Spleen (tissue), 11 donors: Measurements from ENCODE around the gene ACER1. TPM values are rescaled to one million over a fixed set of nuclear protein-coding genes. Genes with fewer than 3 reads are reported as not detected.

Source experiments
- DNase-seq: peaks from one replicate; pipeline ENCODE4 v3.0.0-alpha.2; 2020
- H3K27ac ChIP-seq, 8 donors: fragments of 200-600 bp; sonication (generic) in 7 of 8; 1 replicate in 4 of 8; 2 replicates in 4 of 8; pipeline versions ENCODE4 v1.5.0 to v1.8.0; 2016 to 2021; ENCODE audit warnings: inconsistent platforms in 4 of 8, mild to moderate bottlenecking in 4 of 8, moderate library complexity in 1 of 8
- H3K27me3 ChIP-seq, 7 donors: fragments of 200-600 bp; sonication (generic) in 6 of 7; replicated peaks in 1 of 7; 1 replicate in 4 of 7; 2 replicates in 3 of 7; pipeline versions ENCODE4 v1.5.0 to v1.8.0; 2016 to 2021; ENCODE audit warnings: inconsistent platforms in 3 of 7, mild to moderate bottlenecking in 1 of 7
- H3K36me3 ChIP-seq, 6 donors: fragments of 200-600 bp; sonication (generic) in 5 of 6; 1 replicate in 4 of 6; 2 replicates in 2 of 6; pipeline versions ENCODE4 v1.5.0 to v1.8.0; 2016 to 2021; ENCODE audit warnings: inconsistent platforms in 2 of 6
- H3K4me1 ChIP-seq, 6 donors: fragments of 200-600 bp; sonication (generic) in 5 of 6; 1 replicate in 3 of 6; 2 replicates in 3 of 6; pipeline versions ENCODE4 v1.5.0 to v1.8.0; 2016 to 2021; ENCODE audit warnings: inconsistent platforms in 3 of 6
- H3K4me3 ChIP-seq, 8 donors: fragments of 200-600 bp; sonication (generic) in 7 of 8; 1 replicate in 4 of 8; 2 replicates in 4 of 8; pipeline versions ENCODE4 v1.5.0 to v1.8.0; 2016 to 2021; ENCODE audit warnings: inconsistent platforms in 4 of 8, mild to moderate bottlenecking in 4 of 8, moderate library complexity in 2 of 8
- H3K9me3 ChIP-seq, 8 donors: fragments of 200-600 bp; sonication (generic) in 7 of 8; 1 replicate in 4 of 8; 2 replicates in 4 of 8; pipeline versions ENCODE4 v1.5.0 to v1.8.0; 2016 to 2021; ENCODE audit warnings: inconsistent platforms in 4 of 8
- CTCF ChIP-seq, 11 experiments: fragments of 200-600 bp in 7 of 11; fragments of 450-650 bp in 4 of 11; sonication (generic) in 4 of 11; IDR thresholded peaks in 8 of 11; conservative IDR thresholded peaks in 3 of 11; 1 replicate in 7 of 11; 2 replicates in 4 of 11; pipeline versions ENCODE4 v1.4.0 to v1.8.0; 2016 to 2021; ENCODE audit warnings: antibody characterized with exemption in 11 of 11, inconsistent platforms in 4 of 11, mild to moderate bottlenecking in 1 of 11
- POLR2A ChIP-seq, 3 donors: fragments of 450-650 bp; IDR thresholded peaks; one replicate each; pipeline ENCODE4 v1.5.1; 2017; ENCODE audit warnings: antibody characterized with exemption in 3 of 3, mild to moderate bottlenecking in 1 of 3
- POLR2AphosphoS5 ChIP-seq, 3 donors: sonication (generic); formaldehyde crosslinking; IDR thresholded peaks; one replicate each; pipeline ENCODE4 v1.5.1; 2017; ENCODE audit warnings: antibody characterized with exemption in 3 of 3
- WGBS, 5 donors: extraction: QIAGEN DNeasy Blood & Tissue Kit in 3 of 5; methylation state at CpG; one replicate each; pipeline versions ENCODE4 v1.1.5 to v1.1.7; 2013 to 2018; 5-methylcytosine and 5-hydroxymethylcytosine counted together
- intact Hi-C: fragments of 100-400 bp; cut with DNase I; formaldehyde crosslinking; loops from one replicate; pipeline ENCODE4 v1.15.0; 2023; ENCODE audit warnings: low total_unique reads
- polyA plus RNA-seq, 3 donors: library from polyadenylated mRNA; stranded (reverse); fragments of 200-250 nt; gene quantifications; one replicate each; pipeline ENCODE4 v1.2.1, GENCODE V29; 2013
- total RNA-seq, 7 donors: library from RNA; depleted of rRNA in 3 of 7; stranded (reverse); fragments of >200 nt in 3 of 7; fragmentation: NEBNext Ultra II Directional in 4 of 7; extraction: Animal tissue kit (Norgen Biotek cat#: 25700) in 4 of 7; gene quantifications; one replicate each; pipeline versions ENCODE4 v1.1.0 to v1.2.1, GENCODE V29; 2016 to 2021
- donor health status: healthy with polysubstance abuse.
- donor health status: DM: no; HTN: no; CAD: no; lungs with moderate emphysema.
- donor health status: DM: no; HTN: no; CAD: no.
- donor health status: Bipolar disorder and iron deficiency.
- donor health status: healthy.
- donor health status: DM: no; HTN: no; CAD: no.
- donor health status: DM: yes; HTN: yes; CAD: no.

Gene ACER1
- total and polyA plus RNA-seq, 10 donors, result 0.11 to 0.66 (median 0.19) TPM; not detected in 5

GRCh38 chr19:6269101-6269886, 64.1 kb downstream of the ACER1 start:
- intact Hi-C loops, result no loop called here
- DNase-seq, result no peak
- peaks cover 3 to 63% (median 39%) of the 10 kb centered on the region in 6 donors for H3K4me1 ChIP-seq
- no peak for TF ChIP-seq POLR2AphosphoS5 (IDR thresholded peaks at IDR 0.05)
- TF ChIP-seq POLR2A (IDR thresholded peaks at IDR 0.05), result no peak
- TF ChIP-seq CTCF (IDR thresholded peaks at IDR 0.05 in 8 of 11, conservative IDR thresholded peaks at IDR 0.05 in 3 of 11), result no peak
- WGBS, 5 donors, result 83 to 89% (median 84%) methylated on average over 33 of the region's 33 CpGs
- H3K4me3 ChIP-seq, result no peak overlapping the region
- H3K9me3 ChIP-seq, result no peaks in the 10 kb centered on the region
- no peak overlapping the region for H3K27ac ChIP-seq
- H3K36me3 ChIP-seq, result peaks cover 0 to 65% (median 30%) of the 10 kb centered on the region in 6 donors
- no peaks in the 10 kb centered on the region for H3K27me3 ChIP-seq

GRCh38 chr19:6268382-6268771, 65.0 kb downstream of the ACER1 start:
- H3K27ac ChIP-seq, result no peak overlapping the region
- H3K36me3 ChIP-seq, result peaks cover 0 to 74% (median 30%) of the 10 kb centered on the region in 6 donors
- H3K4me1 ChIP-seq, result peaks cover 3 to 55% (median 30%) of the 10 kb centered on the region in 6 donors
- no peaks in the 10 kb centered on the region for H3K9me3 ChIP-seq
- 87 to 98% (median 94%) methylated on average over 4 of the region's 4 CpGs for WGBS, 5 donors
- intact Hi-C loops, result no loop called here
- H3K27me3 ChIP-seq, result no peaks in the 10 kb centered on the region
- TF ChIP-seq CTCF (IDR thresholded peaks at IDR 0.05 in 8 of 11, conservative IDR thresholded peaks at IDR 0.05 in 3 of 11) (no peak), POLR2AphosphoS5 (IDR thresholded peaks at IDR 0.05) (no peak), POLR2A (IDR thresholded peaks at IDR 0.05) (no peak)
- no peak overlapping the region for H3K4me3 ChIP-seq
- DNase-seq, result no peak

GRCh38 chr19:6267552-6268381, 65.6 kb downstream of the ACER1 start:
- Histone ChIP-seq H3K27me3 (no peaks in the 10 kb centered on the region), H3K27ac (no peak overlapping the region), H3K4me1 (peaks cover 3 to 49% (median 24%) of the 10 kb centered on the region in 6 donors), H3K36me3 (peaks cover 0 to 80% (median 34%) of the 10 kb centered on the region in 6 donors), H3K4me3 (no peak overlapping the region), H3K9me3 (no peaks in the 10 kb centered on the region)
- WGBS, 5 donors, result 84 to 93% (median 87%) methylated on average over 17 of the region's 17 CpGs
- DNase-seq, result no peak
- TF ChIP-seq POLR2A (IDR thresholded peaks at IDR 0.05), result no peak
- TF ChIP-seq POLR2AphosphoS5 (IDR thresholded peaks at IDR 0.05), result no peak
- no peak for TF ChIP-seq CTCF (IDR thresholded peaks at IDR 0.05 in 8 of 11, conservative IDR thresholded peaks at IDR 0.05 in 3 of 11)
- intact Hi-C loops, result no loop called here

- DNase-seq, result no peak
- Histone ChIP-seq H3K36me3 (peaks cover 0 to 98% (median 46%) of the 10 kb centered on the region in 6 donors), H3K4me1 (peaks cover 0 to 47% (median 18%) of the 10 kb centered on the region in 6 donors), H3K27me3 (no peaks in the 10 kb centered on the region), H3K27ac (no peak overlapping the region), H3K9me3 (no peaks in the 10 kb centered on the region), H3K4me3 (no peak overlapping the region)
- intact Hi-C loops, result no loop called here
- TF ChIP-seq POLR2AphosphoS5 (IDR thresholded peaks at IDR 0.05), result no peak
- TF ChIP-seq POLR2A (IDR thresholded peaks at IDR 0.05), result no peak
- 88 to 96% (median 94%) methylated on average over 4 of the region's 4 CpGs for WGBS, 5 donors
Measured at GRCh38 chr19:6264803-6265202, 68.6 kb downstream of the ACER1 start.
